ENCODE results near the gene OCRL. TPM values are rescaled to one million over a fixed set of nuclear protein-coding genes. Genes with fewer than 3 reads are reported as not detected.
"Not testable (repeated sequence)": the region's sequence is repeated elsewhere in the genome, so short reads cannot be mapped to it uniquely, and the experiment has no call there.

The OCRL gene
- total and polyA plus RNA-seq, 3 donors from 2014 or later = 67.9 to 94.1 (median 88.2) TPM

DNA sequence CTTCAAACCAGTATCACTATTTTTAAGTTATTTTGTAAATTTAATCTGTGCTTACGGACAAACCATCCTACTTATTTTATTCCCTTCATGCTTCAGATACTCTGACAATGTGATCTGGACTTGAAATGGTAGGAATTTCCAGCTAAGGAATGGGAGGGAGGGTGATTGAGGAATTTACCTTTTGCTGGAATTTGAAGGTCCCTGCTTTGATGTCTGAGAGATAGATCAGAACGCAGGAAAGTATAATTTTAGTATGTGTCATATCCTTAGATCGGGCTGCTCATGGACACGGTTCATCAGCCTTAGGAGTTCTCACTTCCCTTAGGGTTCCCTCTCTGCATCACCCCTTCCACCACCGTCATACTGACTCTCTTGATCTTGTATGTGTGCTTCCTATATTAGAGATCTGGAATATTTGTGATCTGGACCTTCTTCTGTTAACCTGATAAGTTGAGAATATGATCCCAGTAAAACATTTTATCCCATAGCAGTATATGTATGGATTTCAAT lies 16.8 kb downstream of the OCRL start:
- no peaks in the 10 kb centered on the region for H3K27me3 ChIP-seq
- no peaks in the 10 kb centered on the region for H3K36me3 ChIP-seq (ENCODE audit: low read depth, missing control alignments)
- intact Hi-C loops (cut with DNase I; ENCODE audit: low total_unique reads) = no loop called here
- no peaks in the 10 kb centered on the region for H3K4me1 ChIP-seq
- no peaks in the 10 kb centered on the region for H3K9me3 ChIP-seq
- no peak overlapping the region for H3K4me3 ChIP-seq
- H3K27ac ChIP-seq = peak overlapping the region in 1 of 2 donors; percentile 35
- no peak for TF ChIP-seq POLR2A (IDR thresholded peaks at IDR 0.05)
- TF ChIP-seq, protein P1, sequence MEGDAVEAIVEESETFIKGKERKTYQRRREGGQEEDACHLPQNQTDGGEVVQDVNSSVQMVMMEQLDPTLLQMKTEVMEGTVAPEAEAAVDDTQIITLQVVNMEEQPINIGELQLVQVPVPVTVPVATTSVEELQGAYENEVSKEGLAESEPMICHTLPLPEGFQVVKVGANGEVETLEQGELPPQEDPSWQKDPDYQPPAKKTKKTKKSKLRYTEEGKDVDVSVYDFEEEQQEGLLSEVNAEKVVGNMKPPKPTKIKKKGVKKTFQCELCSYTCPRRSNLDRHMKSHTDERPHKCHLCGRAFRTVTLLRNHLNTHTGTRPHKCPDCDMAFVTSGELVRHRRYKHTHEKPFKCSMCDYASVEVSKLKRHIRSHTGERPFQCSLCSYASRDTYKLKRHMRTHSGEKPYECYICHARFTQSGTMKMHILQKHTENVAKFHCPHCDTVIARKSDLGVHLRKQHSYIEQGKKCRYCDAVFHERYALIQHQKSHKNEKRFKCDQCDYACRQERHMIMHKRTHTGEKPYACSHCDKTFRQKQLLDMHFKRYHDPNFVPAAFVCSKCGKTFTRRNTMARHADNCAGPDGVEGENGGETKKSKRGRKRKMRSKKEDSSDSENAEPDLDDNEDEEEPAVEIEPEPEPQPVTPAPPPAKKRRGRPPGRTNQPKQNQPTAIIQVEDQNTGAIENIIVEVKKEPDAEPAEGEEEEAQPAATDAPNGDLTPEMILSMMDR (IDR thresholded peaks at IDR 0.05) = no peak
- WGBS, 2 donors = 72 to 80% methylated on average over 3 to 5 of the region's 5 CpGs
- DNase-seq = no peak

- DNase-seq = no peak
- 73 to 75% methylated on average over 1 of the region's 1 CpG for WGBS, 2 donors
- intact Hi-C loops (cut with DNase I; ENCODE audit: low total_unique reads) = no loop called here
- Histone ChIP-seq H3K4me1 (no peaks in the 10 kb centered on the region), H3K27ac (peak overlapping the region in 1 of 2 donors; percentile 35), H3K9me3 (no peaks in the 10 kb centered on the region), H3K27me3 (no peaks in the 10 kb centered on the region), H3K4me3 (no peak overlapping the region), H3K36me3 (ENCODE audit: low read depth, missing control alignments) (no peaks in the 10 kb centered on the region)
- TF ChIP-seq, protein P1 (IDR thresholded peaks at IDR 0.05) = no peak
- no peak for TF ChIP-seq POLR2A (IDR thresholded peaks at IDR 0.05)
Measured at GRCh38 chrX:129557844-129558480, 17.9 kb downstream of the OCRL start.

DNA sequence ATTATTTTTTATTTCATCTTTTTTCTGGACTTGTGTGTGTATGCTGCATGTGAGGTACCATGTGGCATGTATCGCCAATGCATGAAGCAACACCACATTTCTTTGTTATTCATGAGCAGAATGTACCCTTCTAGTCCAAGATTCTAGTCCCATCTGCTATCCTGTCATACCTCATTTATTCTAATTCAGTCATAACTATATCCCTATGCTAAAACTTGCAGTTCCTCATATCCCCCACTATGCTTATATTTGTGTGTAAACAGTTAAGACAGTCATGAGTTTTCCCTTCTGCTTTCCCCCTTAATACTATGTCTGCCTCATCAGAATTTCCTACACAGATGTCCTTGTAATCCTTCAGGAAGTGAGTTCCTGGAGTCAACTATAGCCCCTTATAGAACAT lies 19.7 kb downstream of the OCRL start:
- WGBS, 2 donors = 80 to 100% methylated on average over 1 of the region's 1 CpG
- H3K27me3 ChIP-seq = no peaks in the 10 kb centered on the region
- no peak overlapping the region for H3K4me3 ChIP-seq
- TF ChIP-seq, protein P1 (IDR thresholded peaks at IDR 0.05) = no peak
- no peak for TF ChIP-seq POLR2A (IDR thresholded peaks at IDR 0.05)
- no peaks in the 10 kb centered on the region for H3K9me3 ChIP-seq
- H3K27ac ChIP-seq = no peak overlapping the region
- intact Hi-C loops (cut with DNase I; ENCODE audit: low total_unique reads) = no loop called here
- H3K4me1 ChIP-seq = no peaks in the 10 kb centered on the region
- no peak for DNase-seq
- H3K36me3 ChIP-seq (ENCODE audit: low read depth, missing control alignments) = no peaks in the 10 kb centered on the region

DNA sequence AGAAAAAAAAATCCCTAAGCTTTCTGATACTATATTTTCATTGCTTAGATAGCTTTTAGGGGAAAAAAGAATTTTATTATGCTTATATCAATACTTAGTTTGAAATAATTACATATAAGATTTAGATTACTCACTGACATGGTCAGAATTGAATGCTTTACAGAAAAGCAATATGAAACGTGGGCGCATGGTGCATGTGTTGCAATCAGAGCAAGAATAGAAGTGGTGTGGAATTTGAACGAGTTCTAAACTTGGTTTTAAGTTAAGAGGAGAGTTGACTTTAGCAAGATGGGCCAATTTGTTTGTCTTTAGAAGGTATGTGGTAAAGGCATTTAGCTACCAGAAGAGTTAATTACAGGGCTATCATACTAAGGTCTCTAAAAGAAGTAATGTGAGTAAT lies 21.4 kb downstream of the OCRL start:
- H3K4me3 ChIP-seq = no peak overlapping the region
- H3K9me3 ChIP-seq = no peaks in the 10 kb centered on the region
- TF ChIP-seq, protein P1 (IDR thresholded peaks at IDR 0.05) = no peak
- TF ChIP-seq POLR2A (IDR thresholded peaks at IDR 0.05) = no peak
- H3K27ac ChIP-seq = no peak overlapping the region
- no peaks in the 10 kb centered on the region for H3K4me1 ChIP-seq
- no peaks in the 10 kb centered on the region for H3K36me3 ChIP-seq (ENCODE audit: low read depth, missing control alignments)
- H3K27me3 ChIP-seq = no peaks in the 10 kb centered on the region
- 93% methylated on average over 3 of the region's 3 CpGs for WGBS, 2 donors
- no peak for DNase-seq
- intact Hi-C loops (cut with DNase I; ENCODE audit: low total_unique reads) = no loop called here

DNA sequence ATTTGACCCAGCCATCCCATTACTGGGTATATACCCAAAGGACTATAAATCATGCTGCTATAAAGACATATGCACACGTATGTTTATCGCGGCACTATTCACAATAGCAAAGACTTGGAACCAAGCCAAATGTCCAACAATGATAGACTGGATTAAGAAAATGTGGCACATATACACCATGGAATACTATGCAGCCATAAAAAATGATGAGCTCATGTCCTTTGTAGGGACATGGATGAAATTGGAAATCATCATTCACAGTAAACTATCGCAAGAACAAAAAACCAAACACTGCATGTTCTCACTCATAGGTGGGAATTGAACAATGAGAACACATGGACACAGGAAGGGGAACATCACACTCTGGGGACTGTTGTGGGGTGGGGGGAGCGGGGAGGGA lies 24.3 kb downstream of the OCRL start:
- H3K36me3 ChIP-seq (ENCODE audit: low read depth, missing control alignments); H3K9me3 ChIP-seq; DNase-seq; H3K4me1 ChIP-seq; H3K27ac ChIP-seq; H3K4me3 ChIP-seq; H3K27me3 ChIP-seq; intact Hi-C loops (cut with DNase I; ENCODE audit: low total_unique reads): not testable (repeated sequence)
- WGBS, 2 donors = 75% methylated on average over 2 of the region's 5 CpGs; no CpG with 5 or more reads in 1 of the 2 donors

Data from testis (tissue), 3 donors.